Loucy (cell line): Measurements from ENCODE around the gene CD300E.

ENCODE experiments used
- EZH2phosphoT487 ChIP-seq: fragments of 200-600 bp; IDR thresholded peaks from 2 replicates; pipeline ENCODE4 v1.6.1; 2018; ENCODE audit warnings: antibody characterized with exemption, mild to moderate bottlenecking, moderate library complexity, borderline replicate concordance
- TF ChIP-seq, protein P1 (sequence below): fragments of 200-600 bp; sonication (generic); conservative IDR thresholded peaks from 2 replicates; pipeline ENCODE4 v1.5.1; 2014; ENCODE audit warnings: mild to moderate bottlenecking, antibody characterized with exemption, low read length

DNA sequence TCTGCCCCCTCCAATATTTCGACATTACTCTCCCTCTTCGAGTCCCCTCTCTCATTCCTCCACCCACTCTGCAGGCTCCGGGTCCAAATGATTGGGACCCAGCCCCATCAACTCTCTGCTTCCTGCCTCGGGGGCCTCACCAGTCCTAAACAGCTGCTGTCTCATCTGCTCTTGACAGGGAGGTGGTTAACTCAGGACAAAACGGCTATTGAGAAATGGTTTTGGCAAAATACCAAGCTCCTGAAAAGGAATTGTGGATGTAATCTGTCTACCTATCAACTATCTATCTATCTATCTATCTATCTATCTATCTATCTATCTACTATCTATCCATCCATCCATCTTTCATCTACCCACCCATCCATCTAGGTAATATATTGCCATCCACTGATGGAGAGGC, 58.4 kb downstream of the CD300E start:
- TF ChIP-seq, protein P1, sequence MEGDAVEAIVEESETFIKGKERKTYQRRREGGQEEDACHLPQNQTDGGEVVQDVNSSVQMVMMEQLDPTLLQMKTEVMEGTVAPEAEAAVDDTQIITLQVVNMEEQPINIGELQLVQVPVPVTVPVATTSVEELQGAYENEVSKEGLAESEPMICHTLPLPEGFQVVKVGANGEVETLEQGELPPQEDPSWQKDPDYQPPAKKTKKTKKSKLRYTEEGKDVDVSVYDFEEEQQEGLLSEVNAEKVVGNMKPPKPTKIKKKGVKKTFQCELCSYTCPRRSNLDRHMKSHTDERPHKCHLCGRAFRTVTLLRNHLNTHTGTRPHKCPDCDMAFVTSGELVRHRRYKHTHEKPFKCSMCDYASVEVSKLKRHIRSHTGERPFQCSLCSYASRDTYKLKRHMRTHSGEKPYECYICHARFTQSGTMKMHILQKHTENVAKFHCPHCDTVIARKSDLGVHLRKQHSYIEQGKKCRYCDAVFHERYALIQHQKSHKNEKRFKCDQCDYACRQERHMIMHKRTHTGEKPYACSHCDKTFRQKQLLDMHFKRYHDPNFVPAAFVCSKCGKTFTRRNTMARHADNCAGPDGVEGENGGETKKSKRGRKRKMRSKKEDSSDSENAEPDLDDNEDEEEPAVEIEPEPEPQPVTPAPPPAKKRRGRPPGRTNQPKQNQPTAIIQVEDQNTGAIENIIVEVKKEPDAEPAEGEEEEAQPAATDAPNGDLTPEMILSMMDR, result no peak
- TF ChIP-seq EZH2phosphoT487, result no peak
